ENCODE measurements around the gene PIK3R1. TPM values are rescaled to one million over a fixed set of nuclear protein-coding genes. Genes with fewer than 3 reads are reported as not detected.

The PIK3R1 gene
- total RNA-seq, 1 donor from 2014 or later: 80.4 TPM

GRCh38 chr5:68295772-68296171 is 80.2 kb downstream of the PIK3R1 start:
- peaks cover 76% of the 10 kb centered on the region for H3K4me1 Mint-ChIP-seq
- H3K9me3 Mint-ChIP-seq: no peaks in the 10 kb centered on the region
- H3K36me3 Mint-ChIP-seq: peaks cover 49% of the 10 kb centered on the region
- H3K27ac Mint-ChIP-seq: peak overlapping the region; percentile 79
- DNase-seq (ENCODE audit: low spot score in 2 of 2, unreplicated experiment in 2 of 2): no peak
- H3K4me3 Mint-ChIP-seq: no peak overlapping the region
- TF ChIP-seq, protein P1, sequence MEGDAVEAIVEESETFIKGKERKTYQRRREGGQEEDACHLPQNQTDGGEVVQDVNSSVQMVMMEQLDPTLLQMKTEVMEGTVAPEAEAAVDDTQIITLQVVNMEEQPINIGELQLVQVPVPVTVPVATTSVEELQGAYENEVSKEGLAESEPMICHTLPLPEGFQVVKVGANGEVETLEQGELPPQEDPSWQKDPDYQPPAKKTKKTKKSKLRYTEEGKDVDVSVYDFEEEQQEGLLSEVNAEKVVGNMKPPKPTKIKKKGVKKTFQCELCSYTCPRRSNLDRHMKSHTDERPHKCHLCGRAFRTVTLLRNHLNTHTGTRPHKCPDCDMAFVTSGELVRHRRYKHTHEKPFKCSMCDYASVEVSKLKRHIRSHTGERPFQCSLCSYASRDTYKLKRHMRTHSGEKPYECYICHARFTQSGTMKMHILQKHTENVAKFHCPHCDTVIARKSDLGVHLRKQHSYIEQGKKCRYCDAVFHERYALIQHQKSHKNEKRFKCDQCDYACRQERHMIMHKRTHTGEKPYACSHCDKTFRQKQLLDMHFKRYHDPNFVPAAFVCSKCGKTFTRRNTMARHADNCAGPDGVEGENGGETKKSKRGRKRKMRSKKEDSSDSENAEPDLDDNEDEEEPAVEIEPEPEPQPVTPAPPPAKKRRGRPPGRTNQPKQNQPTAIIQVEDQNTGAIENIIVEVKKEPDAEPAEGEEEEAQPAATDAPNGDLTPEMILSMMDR (IDR thresholded peaks at IDR 0.05; ENCODE audit: unreplicated experiment): no peak
- H3K27me3 Mint-ChIP-seq (ENCODE audit: low read depth): no peaks in the 10 kb centered on the region

GRCh38 chr5:68296895-68297294 is 81.3 kb downstream of the PIK3R1 start:
- H3K4me3 Mint-ChIP-seq: no peak overlapping the region
- H3K36me3 Mint-ChIP-seq: peaks cover 49% of the 10 kb centered on the region
- peaks cover 72% of the 10 kb centered on the region for H3K4me1 Mint-ChIP-seq

DNA sequence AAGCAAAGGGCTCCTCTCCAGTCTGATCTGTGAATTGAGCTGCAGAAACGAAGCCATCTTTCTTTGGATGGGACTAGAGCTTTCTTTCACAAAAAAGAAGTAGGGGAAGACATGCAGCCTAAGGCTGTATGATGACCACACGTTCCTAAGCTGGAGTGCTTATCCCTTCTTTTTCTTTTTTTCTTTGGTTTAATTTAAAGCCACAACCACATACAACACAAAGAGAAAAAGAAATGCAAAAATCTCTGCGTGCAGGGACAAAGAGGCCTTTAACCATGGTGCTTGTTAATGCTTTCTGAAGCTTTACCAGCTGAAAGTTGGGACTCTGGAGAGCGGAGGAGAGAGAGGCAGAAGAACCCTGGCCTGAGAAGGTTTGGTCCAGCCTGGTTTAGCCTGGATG is 82.1 kb downstream of the PIK3R1 start:
- peaks cover 47% of the 10 kb centered on the region for H3K36me3 Mint-ChIP-seq
- H3K4me3 Mint-ChIP-seq: no peak overlapping the region
- no peaks in the 10 kb centered on the region for H3K9me3 Mint-ChIP-seq
- no peaks in the 10 kb centered on the region for H3K27me3 Mint-ChIP-seq (ENCODE audit: low read depth)
- DNase-seq (ENCODE audit: low spot score in 2 of 2, unreplicated experiment in 2 of 2): no peak
- peak overlapping the region; percentile 71 for H3K27ac Mint-ChIP-seq
- TF ChIP-seq, protein P1 (IDR thresholded peaks at IDR 0.05; ENCODE audit: unreplicated experiment): no peak
- H3K4me1 Mint-ChIP-seq: peaks cover 71% of the 10 kb centered on the region

More at GRCh38 chr5:68296895-68297294, 81.3 kb downstream of the PIK3R1 start:
- no peaks in the 10 kb centered on the region for H3K27me3 Mint-ChIP-seq (ENCODE audit: low read depth)
- TF ChIP-seq, protein P1 (IDR thresholded peaks at IDR 0.05; ENCODE audit: unreplicated experiment): no peak
- DNase-seq (ENCODE audit: low spot score in 2 of 2, unreplicated experiment in 2 of 2): no peak
- no peaks in the 10 kb centered on the region for H3K9me3 Mint-ChIP-seq
- no peak overlapping the region for H3K27ac Mint-ChIP-seq

GRCh38 chr5:68298479-68298878 is 82.9 kb downstream of the PIK3R1 start:
- no peak overlapping the region for H3K4me3 Mint-ChIP-seq
- DNase-seq (ENCODE audit: low spot score in 2 of 2, unreplicated experiment in 2 of 2): no peak
- H3K27me3 Mint-ChIP-seq (ENCODE audit: low read depth): no peaks in the 10 kb centered on the region
- no peaks in the 10 kb centered on the region for H3K9me3 Mint-ChIP-seq
- H3K36me3 Mint-ChIP-seq: peaks cover 46% of the 10 kb centered on the region
- TF ChIP-seq, protein P1 (IDR thresholded peaks at IDR 0.05; ENCODE audit: unreplicated experiment): no peak
- peaks cover 76% of the 10 kb centered on the region for H3K4me1 Mint-ChIP-seq
- H3K27ac Mint-ChIP-seq: peak overlapping the region; percentile 26

- Mint-ChIP-seq H3K4me3 (peak overlapping the region; percentile 1), H3K4me1 (peaks cover 76% of the 10 kb centered on the region), H3K27ac (peak overlapping the region; percentile 26), H3K27me3 (ENCODE audit: low read depth) (no peaks in the 10 kb centered on the region), H3K36me3 (peaks cover 41% of the 10 kb centered on the region), H3K9me3 (no peaks in the 10 kb centered on the region)
- DNase-seq (ENCODE audit: low spot score in 2 of 2, unreplicated experiment in 2 of 2): no peak
- TF ChIP-seq, protein P1 (IDR thresholded peaks at IDR 0.05; ENCODE audit: unreplicated experiment): no peak
These were observed 83.5 kb downstream of the PIK3R1 start for GRCh38 chr5:68299105-68299504.

- H3K27ac Mint-ChIP-seq: peak overlapping the region; percentile 26
These were observed 84.0 kb downstream of the PIK3R1 start for GRCh38 chr5:68299575-68299974.

More at GRCh38 chr5:68299575-68299974, 84.0 kb downstream of the PIK3R1 start:
- H3K27me3 Mint-ChIP-seq (ENCODE audit: low read depth): no peaks in the 10 kb centered on the region
- H3K4me3 Mint-ChIP-seq: no peak overlapping the region
- TF ChIP-seq, protein P1 (IDR thresholded peaks at IDR 0.05; ENCODE audit: unreplicated experiment): no peak
- H3K4me1 Mint-ChIP-seq: peaks cover 77% of the 10 kb centered on the region
- no peak for DNase-seq (ENCODE audit: low spot score in 2 of 2, unreplicated experiment in 2 of 2)
- H3K9me3 Mint-ChIP-seq: no peaks in the 10 kb centered on the region
- peaks cover 37% of the 10 kb centered on the region for H3K36me3 Mint-ChIP-seq

Measured in mesothelial cell of epicardium (in vitro differentiated cells).